K562 (cell line): ENCODE data around the gene TLR6. TPM values are rescaled to one million over a fixed set of nuclear protein-coding genes. Genes with fewer than 3 reads are reported as not detected.

Experiments
- CHAMP1 ChIP-seq: fragments of 450-650 bp; IDR thresholded peaks from 2 replicates; pipeline ENCODE4 v1.6.1; 2016; ENCODE audit warnings: mild to moderate bottlenecking
- CREB3 ChIP-seq: fragments of 450-650 bp; conservative IDR thresholded peaks from 2 replicates; pipeline ENCODE4 v1.6.1; 2016; ENCODE audit warnings: missing genetic modification characterization, low read depth, mild to moderate bottlenecking, missing compliant biosample characterization, moderate library complexity
- ELF1 ChIP-seq: fragments of 200-800 bp; sonication (Bioruptor generic); IDR thresholded peaks from 2 replicates; pipeline ENCODE4 v1.6.1; 2016; ENCODE audit warnings: missing genetic modification characterization, missing compliant biosample characterization
- FUS ChIP-seq: fragments of 200-400 bp; formaldehyde crosslinking; optimal IDR thresholded peaks from 2 replicates; pipeline ENCODE3; 2017; ENCODE audit warnings: low read depth, low read length
- GTF2E2 ChIP-seq: fragments of 200-800 bp; sonication (Bioruptor generic); IDR thresholded peaks from 2 replicates; pipeline ENCODE4 v1.6.1; 2016; ENCODE audit warnings: missing genetic modification characterization, missing compliant biosample characterization
- HDAC6 ChIP-seq: IDR thresholded peaks from 2 replicates; pipeline ENCODE4 v1.6.1; 2012; ENCODE audit warnings: low read depth, mild to moderate bottlenecking, control low read depth, inconsistent platforms, low read length, moderate library complexity
- KAT8 ChIP-seq: fragments of 450-650 bp; IDR thresholded peaks from 2 replicates; pipeline ENCODE4 v1.6.1; 2016; ENCODE audit warnings: low read depth, mild to moderate bottlenecking
- MEIS2 ChIP-seq: fragments of 450-650 bp; IDR thresholded peaks from 2 replicates; pipeline ENCODE4 v1.6.1; 2014; ENCODE audit warnings: mild to moderate bottlenecking; ENCODE audit not compliant: partially characterized antibody
- MYBL2 ChIP-seq, 2 experiments: fragments of 450-650 bp in 1 of 2; sonication (generic) in 1 of 2; formaldehyde crosslinking in 1 of 2; IDR thresholded peaks; 2 replicates each; pipeline versions ENCODE4 v1.6.1 to v1.8.1; 2017 to 2022; ENCODE audit warnings: borderline replicate concordance in 1 of 2, inconsistent platforms in 1 of 2, low read depth in 1 of 2, mild to moderate bottlenecking in 1 of 2, missing genetic modification reagents in 1 of 2, moderate library complexity in 1 of 2
- RFX1 ChIP-seq: fragments of 450-650 bp; IDR thresholded peaks from 2 replicates; pipeline ENCODE4 v1.6.1; 2016; ENCODE audit warnings: mild to moderate bottlenecking, moderate library complexity
- SMARCE1 ChIP-seq: fragments of 450-650 bp; IDR thresholded peaks from 2 replicates; pipeline ENCODE4 v1.7.1; 2016; ENCODE audit warnings: mild to moderate bottlenecking
- SPI1 ChIP-seq: IDR thresholded peaks from 2 replicates; pipeline ENCODE4 v1.6.1; 2011; ENCODE audit warnings: low read depth, low read length, control low read depth, borderline replicate concordance
- ZNF232 ChIP-seq: sonication (generic); formaldehyde crosslinking; IDR thresholded peaks from 2 replicates; pipeline ENCODE4 v1.8.0; 2022; ENCODE audit warnings: mild to moderate bottlenecking, missing genetic modification reagents
- ZNF274 ChIP-seq: IDR thresholded peaks from 2 replicates; pipeline ENCODE4 v1.6.1; 2011; ENCODE audit warnings: low read depth, mild to moderate bottlenecking, low read length, moderate library complexity, borderline replicate concordance
- ZNF316 ChIP-seq: fragments of 450-650 bp; IDR thresholded peaks from 2 replicates; pipeline ENCODE4 v1.6.1; 2016
- polyA plus RNA-seq, 8 experiments: library from polyadenylated mRNA; depleted of rRNA in 4 of 8; stranded (reverse) in 5 of 8; unstranded in 3 of 8; fragments of >200 nt; fragmentation: Nextera tagmentation in 2 of 8; fragmentation: Illumina TruSeq in 1 of 8; extraction: Ambion mirVana in 2 of 8; extraction: Trizol in 1 of 8; gene quantifications; 2 replicates each; pipeline versions ENCODE4 v1.2.1 to v1.2.3, GENCODE V29; 2011 to 2014; ENCODE audit warnings: inconsistent platforms in 1 of 8, missing spikeins in 1 of 8
- total RNA-seq, 7 experiments: library from RNA; depleted of rRNA in 6 of 7; stranded (reverse); fragments of >200 nt in 6 of 7; fragmentation: Illumina TruSeq in 2 of 7; extraction: Trizol in 2 of 7; gene quantifications; 2 replicates each; pipeline versions ENCODE4 v1.2.1 to v1.2.3, GENCODE V29; 2011 to 2021; ENCODE audit warnings: low replicate concordance in 1 of 7
- TF ChIP-seq, protein P1 (sequence below), 2 experiments: fragments of 450-650 bp; IDR thresholded peaks; 2 replicates each; pipeline ENCODE4 v1.6.1; 2018; ENCODE audit warnings: mild to moderate bottlenecking in 2 of 2, low read depth in 1 of 2; ENCODE audit not compliant: partially characterized antibody in 2 of 2
- TF ChIP-seq, protein P2 (sequence below): sonication (generic); formaldehyde crosslinking; IDR thresholded peaks from 2 replicates; pipeline ENCODE4 v1.8.1; 2023; ENCODE audit warnings: mild to moderate bottlenecking, missing genetic modification reagents

Gene TLR6
- total and polyA plus RNA-seq, 9 of the 15 experiments (the other 6 are each of a cell fraction or from before 2014, with no cell fraction given), result 0.08 to 1.9 (median 0.91) TPM

DNA sequence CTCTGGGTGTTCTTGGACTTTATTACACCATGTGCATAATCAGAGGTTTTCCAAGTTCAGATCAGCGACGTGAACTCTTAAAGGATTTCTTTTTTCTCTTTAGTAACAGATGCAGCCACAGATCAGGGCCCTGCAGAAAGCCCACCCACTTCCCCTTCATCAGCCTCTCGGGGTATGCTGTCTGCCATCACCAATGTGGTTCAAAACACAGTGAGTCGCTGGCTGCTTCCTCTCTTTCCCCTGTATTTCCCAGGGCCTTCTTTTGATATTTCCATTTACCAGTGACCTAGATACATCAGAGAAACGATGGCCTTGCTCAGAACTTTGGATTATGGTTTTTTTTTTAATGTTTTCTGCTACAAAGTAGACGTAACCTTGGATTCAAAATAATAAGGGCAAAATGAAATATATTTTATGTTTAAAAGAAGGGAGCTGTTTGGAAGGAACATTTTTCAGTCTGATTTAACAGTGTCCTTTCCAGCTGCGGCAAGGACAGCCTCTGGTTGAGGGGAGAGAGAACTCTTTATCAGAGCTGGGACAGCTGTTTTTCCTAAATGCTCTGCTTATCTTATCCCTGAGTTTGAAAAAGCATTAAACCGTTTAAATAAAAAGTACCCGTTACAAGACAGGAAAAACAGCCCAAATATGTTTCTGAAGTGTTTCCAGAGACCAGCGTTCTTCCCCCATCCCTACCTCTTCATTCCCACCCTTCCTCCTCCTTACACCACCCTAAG is 49.2 kb upstream of the TLR6 start (continued):
- TF ChIP-seq ZNF274 (no peak), CREB3 (tag) (no peak), ZNF232 (CRISPR knock-in tag) (no peak), KAT8 (no peak), GTF2E2 (tag) (no peak), SPI1 (0 out of 2 replicates have a peak, but pooled peaks have one; percentile 4), CHAMP1 (no peak), RFX1 (no peak), SMARCE1 (peak; percentile 34; the same call in 1 of the 2 replicates), FUS (no peak), ZNF316 (no peak), MYBL2 (IDR thresholded peaks at IDR 0.05; ENCODE audit: low read depth) (peak; percentile 83), MYBL2 (CRISPR knock-in tag; IDR thresholded peaks at IDR 0.05; ENCODE audit: borderline replicate concordance) (no peak), ELF1 (tag) (no peak), MEIS2 (no peak), HDAC6 (no peak)
- TF ChIP-seq, protein P1, sequence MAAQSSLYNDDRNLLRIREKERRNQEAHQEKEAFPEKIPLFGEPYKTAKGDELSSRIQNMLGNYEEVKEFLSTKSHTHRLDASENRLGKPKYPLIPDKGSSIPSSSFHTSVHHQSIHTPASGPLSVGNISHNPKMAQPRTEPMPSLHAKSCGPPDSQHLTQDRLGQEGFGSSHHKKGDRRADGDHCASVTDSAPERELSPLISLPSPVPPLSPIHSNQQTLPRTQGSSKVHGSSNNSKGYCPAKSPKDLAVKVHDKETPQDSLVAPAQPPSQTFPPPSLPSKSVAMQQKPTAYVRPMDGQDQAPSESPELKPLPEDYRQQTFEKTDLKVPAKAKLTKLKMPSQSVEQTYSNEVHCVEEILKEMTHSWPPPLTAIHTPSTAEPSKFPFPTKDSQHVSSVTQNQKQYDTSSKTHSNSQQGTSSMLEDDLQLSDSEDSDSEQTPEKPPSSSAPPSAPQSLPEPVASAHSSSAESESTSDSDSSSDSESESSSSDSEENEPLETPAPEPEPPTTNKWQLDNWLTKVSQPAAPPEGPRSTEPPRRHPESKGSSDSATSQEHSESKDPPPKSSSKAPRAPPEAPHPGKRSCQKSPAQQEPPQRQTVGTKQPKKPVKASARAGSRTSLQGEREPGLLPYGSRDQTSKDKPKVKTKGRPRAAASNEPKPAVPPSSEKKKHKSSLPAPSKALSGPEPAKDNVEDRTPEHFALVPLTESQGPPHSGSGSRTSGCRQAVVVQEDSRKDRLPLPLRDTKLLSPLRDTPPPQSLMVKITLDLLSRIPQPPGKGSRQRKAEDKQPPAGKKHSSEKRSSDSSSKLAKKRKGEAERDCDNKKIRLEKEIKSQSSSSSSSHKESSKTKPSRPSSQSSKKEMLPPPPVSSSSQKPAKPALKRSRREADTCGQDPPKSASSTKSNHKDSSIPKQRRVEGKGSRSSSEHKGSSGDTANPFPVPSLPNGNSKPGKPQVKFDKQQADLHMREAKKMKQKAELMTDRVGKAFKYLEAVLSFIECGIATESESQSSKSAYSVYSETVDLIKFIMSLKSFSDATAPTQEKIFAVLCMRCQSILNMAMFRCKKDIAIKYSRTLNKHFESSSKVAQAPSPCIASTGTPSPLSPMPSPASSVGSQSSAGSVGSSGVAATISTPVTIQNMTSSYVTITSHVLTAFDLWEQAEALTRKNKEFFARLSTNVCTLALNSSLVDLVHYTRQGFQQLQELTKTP (IDR thresholded peaks at IDR 0.05; ENCODE audit: low read depth in 1 of 2, partially characterized antibody in 2 of 2), result no peak
- TF ChIP-seq, protein P2, sequence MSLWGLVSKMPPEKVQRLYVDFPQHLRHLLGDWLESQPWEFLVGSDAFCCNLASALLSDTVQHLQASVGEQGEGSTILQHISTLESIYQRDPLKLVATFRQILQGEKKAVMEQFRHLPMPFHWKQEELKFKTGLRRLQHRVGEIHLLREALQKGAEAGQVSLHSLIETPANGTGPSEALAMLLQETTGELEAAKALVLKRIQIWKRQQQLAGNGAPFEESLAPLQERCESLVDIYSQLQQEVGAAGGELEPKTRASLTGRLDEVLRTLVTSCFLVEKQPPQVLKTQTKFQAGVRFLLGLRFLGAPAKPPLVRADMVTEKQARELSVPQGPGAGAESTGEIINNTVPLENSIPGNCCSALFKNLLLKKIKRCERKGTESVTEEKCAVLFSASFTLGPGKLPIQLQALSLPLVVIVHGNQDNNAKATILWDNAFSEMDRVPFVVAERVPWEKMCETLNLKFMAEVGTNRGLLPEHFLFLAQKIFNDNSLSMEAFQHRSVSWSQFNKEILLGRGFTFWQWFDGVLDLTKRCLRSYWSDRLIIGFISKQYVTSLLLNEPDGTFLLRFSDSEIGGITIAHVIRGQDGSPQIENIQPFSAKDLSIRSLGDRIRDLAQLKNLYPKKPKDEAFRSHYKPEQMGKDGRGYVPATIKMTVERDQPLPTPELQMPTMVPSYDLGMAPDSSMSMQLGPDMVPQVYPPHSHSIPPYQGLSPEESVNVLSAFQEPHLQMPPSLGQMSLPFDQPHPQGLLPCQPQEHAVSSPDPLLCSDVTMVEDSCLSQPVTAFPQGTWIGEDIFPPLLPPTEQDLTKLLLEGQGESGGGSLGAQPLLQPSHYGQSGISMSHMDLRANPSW (CRISPR knock-in tag), result no peak
